SK-N-SH (cell line): ENCODE measurements around the gene APBB1IP.

Source experiments
- EP300 ChIP-seq, 2 experiments: IDR thresholded peaks; 2 replicates each; pipeline versions ENCODE4 v1.4.0 to v1.6.1; 2012; ENCODE audit warnings: borderline replicate concordance in 1 of 2, low read depth in 1 of 2, low read length in 1 of 2
- FOXJ3 ChIP-seq: sonication (generic); formaldehyde crosslinking; IDR thresholded peaks from 2 replicates; pipeline ENCODE4 v1.5.1; 2020; ENCODE audit warnings: mild to moderate bottlenecking, missing genetic modification reagents
- GABPA ChIP-seq: IDR thresholded peaks from 2 replicates; pipeline ENCODE4 v1.4.0; 2012; ENCODE audit warnings: low read depth, mild to moderate bottlenecking
- MEF2A ChIP-seq: IDR thresholded peaks from 2 replicates; pipeline ENCODE4 v1.4.0; 2012; ENCODE audit warnings: low read depth, borderline replicate concordance
- MXI1 ChIP-seq: IDR thresholded peaks from 2 replicates; pipeline ENCODE4 v1.6.1; 2012; ENCODE audit warnings: mild to moderate bottlenecking, low read depth, low read length, improper control_type of control experiment
- POLR2AphosphoS5 ChIP-seq: IDR thresholded peaks from 2 replicates; pipeline ENCODE4 v1.6.1; 2012; ENCODE audit warnings: low read depth, low read length
- RAD21 ChIP-seq: IDR thresholded peaks from 2 replicates; pipeline ENCODE4 v1.6.1; 2012; ENCODE audit warnings: mild to moderate bottlenecking, low read length
- RCOR1 ChIP-seq: fragments of 150-350 bp; IDR thresholded peaks from 2 replicates; pipeline ENCODE4 v1.6.1; 2017; ENCODE audit warnings: antibody characterized with exemption, low read length
- SMC3 ChIP-seq: IDR thresholded peaks from 2 replicates; pipeline ENCODE4 v1.6.1; 2012; ENCODE audit warnings: low read depth, low read length, improper control_type of control experiment
- TAF1 ChIP-seq: IDR thresholded peaks from 2 replicates; pipeline ENCODE4 v1.6.1; 2012; ENCODE audit warnings: low read depth, mild to moderate bottlenecking, low read length, moderate library complexity, borderline replicate concordance
- TCF12 ChIP-seq: IDR thresholded peaks from 2 replicates; pipeline ENCODE4 v1.4.0; 2012
- TF ChIP-seq, protein P1 (sequence below): fragments of 200-600 bp; sonication (generic); IDR thresholded peaks from 2 replicates; pipeline ENCODE4 v1.6.1; 2017; ENCODE audit warnings: antibody characterized with exemption, mild to moderate bottlenecking, moderate library complexity
- TF ChIP-seq, protein P2 (sequence below): IDR thresholded peaks from 2 replicates; pipeline ENCODE4 v1.4.0; 2012; ENCODE audit warnings: low read depth
- TF ChIP-seq, protein P3 (sequence below): IDR thresholded peaks from 2 replicates; pipeline ENCODE4; 2012

DNA sequence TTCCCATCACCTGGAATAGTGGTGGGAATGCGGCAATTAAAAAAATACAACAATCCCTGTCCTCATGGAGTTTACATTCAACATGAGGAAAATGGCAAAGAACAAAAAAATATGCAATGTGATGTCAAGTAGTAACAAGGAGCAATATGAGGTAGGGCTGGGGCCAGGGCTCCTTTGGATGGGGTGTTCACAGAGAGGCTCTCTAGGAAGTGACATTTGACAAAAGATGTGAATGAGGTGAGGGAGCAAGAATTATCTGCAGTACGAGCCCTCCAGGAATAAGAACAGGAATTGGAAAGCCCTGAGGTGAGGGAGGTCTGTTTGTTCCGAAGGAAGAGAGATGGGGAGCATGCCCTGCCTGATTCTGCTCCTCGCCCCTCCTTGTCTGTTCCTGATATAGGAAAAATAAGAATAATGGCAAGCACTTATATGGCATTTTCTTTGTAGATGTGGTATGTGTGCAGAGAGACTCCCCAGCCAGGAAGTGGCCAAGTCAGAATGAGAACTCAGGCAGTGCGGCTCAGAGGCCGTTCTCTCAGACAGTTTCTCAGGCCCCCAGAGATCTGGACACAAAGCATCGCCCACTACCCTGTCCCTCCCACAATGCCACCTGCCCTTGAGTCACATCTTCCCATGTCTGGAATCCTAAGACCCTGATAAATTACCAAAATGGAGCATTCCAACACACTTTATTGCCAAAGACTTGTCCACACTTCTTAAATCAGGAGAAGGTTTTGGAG, 105.6 kb downstream of the APBB1IP start:
- TF ChIP-seq RCOR1 (no peak), FOXJ3 (CRISPR knock-in tag) (no peak), RAD21 (no peak), TAF1 (no peak), EP300 (IDR thresholded peaks at IDR 0.05; ENCODE audit: borderline replicate concordance in 1 of 2, low read depth in 1 of 2, low read length in 1 of 2) (no peak), POLR2AphosphoS5 (no peak), SMC3 (no peak), GABPA (no peak), MEF2A (no peak), MXI1 (no peak), TCF12 (no peak)
- TF ChIP-seq, protein P1, sequence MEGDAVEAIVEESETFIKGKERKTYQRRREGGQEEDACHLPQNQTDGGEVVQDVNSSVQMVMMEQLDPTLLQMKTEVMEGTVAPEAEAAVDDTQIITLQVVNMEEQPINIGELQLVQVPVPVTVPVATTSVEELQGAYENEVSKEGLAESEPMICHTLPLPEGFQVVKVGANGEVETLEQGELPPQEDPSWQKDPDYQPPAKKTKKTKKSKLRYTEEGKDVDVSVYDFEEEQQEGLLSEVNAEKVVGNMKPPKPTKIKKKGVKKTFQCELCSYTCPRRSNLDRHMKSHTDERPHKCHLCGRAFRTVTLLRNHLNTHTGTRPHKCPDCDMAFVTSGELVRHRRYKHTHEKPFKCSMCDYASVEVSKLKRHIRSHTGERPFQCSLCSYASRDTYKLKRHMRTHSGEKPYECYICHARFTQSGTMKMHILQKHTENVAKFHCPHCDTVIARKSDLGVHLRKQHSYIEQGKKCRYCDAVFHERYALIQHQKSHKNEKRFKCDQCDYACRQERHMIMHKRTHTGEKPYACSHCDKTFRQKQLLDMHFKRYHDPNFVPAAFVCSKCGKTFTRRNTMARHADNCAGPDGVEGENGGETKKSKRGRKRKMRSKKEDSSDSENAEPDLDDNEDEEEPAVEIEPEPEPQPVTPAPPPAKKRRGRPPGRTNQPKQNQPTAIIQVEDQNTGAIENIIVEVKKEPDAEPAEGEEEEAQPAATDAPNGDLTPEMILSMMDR, result no peak
- TF ChIP-seq, protein P2, sequence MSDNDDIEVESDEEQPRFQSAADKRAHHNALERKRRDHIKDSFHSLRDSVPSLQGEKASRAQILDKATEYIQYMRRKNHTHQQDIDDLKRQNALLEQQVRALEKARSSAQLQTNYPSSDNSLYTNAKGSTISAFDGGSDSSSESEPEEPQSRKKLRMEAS, result no peak
- TF ChIP-seq, protein P3, sequence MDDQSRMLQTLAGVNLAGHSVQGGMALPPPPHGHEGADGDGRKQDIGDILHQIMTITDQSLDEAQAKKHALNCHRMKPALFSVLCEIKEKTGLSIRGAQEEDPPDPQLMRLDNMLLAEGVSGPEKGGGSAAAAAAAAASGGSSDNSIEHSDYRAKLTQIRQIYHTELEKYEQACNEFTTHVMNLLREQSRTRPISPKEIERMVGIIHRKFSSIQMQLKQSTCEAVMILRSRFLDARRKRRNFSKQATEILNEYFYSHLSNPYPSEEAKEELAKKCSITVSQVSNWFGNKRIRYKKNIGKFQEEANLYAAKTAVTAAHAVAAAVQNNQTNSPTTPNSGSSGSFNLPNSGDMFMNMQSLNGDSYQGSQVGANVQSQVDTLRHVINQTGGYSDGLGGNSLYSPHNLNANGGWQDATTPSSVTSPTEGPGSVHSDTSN, result no peak
